NCI-H187 (cell line): ENCODE data around the gene DNAI1.
A peak's percentile ranks its signal among the peaks of the same experiment; 100 is the strongest.

Experiments used
- DNase-seq, 2 experiments: peaks; one replicate each; lab custom pipeline; 2025; lab: John Stamatoyannopoulos, UW

Gene DNAI1

DNA sequence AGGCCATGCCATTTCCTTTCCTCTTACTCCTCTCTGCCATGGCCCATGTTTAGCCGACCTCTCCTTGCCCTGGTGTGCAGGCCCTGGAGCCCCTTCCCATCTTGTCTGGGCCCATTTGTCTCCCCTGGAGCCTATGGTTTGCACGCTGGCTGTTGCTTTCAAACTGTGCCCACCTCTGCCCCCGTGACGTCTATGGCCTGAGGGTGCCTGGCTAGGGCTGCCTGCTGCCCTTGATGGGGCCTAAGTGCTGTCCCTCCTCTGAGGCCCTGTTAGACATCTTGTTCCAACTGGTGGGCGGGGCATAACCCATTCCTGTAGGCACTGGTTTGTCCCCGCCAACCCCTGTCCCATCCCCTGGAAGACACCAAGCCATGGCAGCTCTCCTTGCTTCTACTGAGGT, 86.9 kb downstream of the DNAI1 start:
- DNase-seq = no peak

DNA sequence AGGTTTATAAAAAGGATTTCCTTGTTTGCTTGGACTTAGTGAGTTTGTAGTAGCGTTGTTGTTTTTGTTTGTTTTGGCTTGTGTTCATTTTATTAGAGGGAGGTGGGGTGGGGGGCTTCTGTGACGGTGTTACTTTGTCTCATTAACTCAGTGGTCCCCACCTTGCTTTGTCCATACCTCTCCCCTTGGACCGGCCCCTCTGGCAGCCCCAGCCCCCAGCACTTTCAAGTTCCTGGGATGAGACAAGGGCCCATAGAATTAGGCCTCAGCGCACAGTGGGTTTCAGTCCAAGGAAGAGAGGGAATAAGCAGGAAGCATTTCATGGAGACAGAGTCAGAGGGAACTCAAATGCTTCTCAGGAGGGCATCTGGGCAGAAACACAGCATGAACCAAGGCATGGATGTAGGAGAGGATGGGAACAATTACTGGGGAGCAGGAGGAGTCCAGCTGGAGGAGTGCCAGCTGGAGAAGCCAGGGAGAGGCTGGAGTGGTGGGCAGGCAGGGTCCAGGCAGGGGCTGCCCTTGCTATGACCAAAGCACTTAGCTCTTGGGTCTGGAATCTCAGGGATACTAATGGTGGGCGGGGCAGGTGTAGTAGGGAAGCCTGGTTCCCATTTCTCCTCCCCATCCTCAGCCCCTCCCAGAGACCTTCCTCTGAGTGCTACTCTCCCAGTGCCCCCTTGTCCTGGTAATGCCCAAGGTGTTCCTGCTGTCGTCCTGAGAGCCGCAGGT, 87.7 kb downstream of the DNAI1 start:
- no peak for DNase-seq

DNA sequence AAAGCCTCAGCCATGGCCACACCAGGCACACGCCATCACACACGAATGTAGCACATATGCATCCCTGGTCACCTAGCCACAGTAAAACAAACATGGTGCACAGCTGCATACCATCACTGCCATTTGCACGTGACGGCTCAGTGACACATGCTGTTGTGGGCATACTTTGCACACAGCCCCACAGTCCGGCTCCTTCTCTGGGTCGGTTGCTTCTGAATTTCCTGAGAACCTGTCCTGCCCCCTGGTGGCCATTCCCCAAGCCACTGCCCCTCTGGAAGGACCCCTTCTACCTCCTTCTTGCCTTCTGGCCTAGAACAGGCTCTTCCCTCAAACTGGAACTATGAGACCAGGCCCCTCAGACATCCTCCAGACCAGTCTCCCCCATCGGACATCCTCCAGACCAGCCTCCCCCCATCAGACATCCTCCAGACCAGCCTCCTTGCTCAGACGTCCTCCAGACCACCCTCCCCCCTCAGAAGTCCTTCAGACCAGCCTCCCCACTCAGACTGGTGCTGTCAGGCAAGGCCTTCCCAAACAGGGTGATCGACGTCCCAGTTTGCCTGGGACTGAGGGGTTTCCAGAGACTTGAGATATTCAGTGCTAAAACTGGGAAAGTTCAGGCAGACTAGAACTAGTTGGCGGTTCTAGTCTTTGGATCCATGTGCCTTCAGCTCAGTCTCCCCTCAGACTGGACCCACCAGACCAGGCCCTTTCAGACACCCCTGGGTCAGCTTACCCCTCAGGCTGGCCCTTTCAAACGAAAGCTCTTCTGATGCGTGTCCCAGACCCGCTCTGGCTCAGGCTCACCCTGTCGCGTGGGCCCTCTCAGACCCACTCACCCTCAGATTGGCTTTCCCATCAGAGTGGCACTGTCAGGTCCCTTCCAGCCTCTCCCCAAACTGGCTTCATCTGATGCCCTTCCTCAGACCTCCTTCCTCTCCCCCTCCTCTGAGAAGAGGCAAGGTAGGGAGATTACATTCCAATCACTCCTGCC, 88.5 kb downstream of the DNAI1 start:
- DNase-seq = no peak

DNA sequence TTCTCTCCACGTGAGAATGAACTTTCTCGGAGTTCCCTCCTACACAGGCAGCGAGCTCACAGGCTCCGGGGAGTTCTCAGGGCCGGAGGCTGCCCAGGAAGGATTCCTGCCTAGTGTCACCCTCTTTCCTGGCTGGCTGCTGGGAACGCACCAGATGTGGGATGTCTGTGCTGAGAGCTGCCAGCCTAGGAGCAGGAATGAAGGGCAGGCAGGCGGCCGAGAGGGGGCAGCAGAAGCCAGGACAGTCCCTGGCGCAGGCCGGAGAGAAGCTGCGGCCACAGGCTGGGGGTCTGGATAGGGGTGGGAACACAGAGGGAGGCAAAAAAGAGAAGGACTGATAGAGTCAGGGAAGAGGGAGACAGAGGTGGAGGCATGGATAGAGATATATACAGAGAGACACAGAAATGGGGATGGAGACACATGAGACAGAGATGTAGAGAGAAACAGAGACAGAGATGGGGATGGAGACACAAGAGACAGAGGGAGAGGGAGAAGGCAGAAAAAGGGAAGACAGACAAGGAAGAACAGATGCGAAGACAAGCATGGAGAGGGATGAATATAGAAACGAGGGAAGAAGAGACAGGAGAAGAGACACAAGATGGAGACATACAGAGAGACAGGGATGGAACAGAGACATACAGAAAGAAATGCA, 89.5 kb downstream of the DNAI1 start:
- no peak for DNase-seq

DNA sequence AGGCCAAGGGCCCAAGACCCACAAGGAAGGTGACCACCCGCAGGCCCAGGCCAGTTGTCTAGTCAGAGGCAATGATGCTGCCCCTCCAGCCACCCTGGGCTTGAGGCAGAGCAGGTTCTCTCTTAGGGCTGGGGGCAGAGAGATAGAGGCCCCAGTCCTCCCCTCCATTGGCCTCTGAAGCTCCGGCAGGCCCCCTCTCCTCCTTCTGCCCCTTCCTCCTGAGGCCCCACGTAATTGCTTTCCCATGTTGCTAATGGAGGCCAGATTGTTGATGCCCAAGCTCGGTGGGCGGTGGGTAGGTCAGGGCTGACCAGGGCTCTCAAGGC, 90.8 kb downstream of the DNAI1 start:
- DNase-seq = no peak

DNA sequence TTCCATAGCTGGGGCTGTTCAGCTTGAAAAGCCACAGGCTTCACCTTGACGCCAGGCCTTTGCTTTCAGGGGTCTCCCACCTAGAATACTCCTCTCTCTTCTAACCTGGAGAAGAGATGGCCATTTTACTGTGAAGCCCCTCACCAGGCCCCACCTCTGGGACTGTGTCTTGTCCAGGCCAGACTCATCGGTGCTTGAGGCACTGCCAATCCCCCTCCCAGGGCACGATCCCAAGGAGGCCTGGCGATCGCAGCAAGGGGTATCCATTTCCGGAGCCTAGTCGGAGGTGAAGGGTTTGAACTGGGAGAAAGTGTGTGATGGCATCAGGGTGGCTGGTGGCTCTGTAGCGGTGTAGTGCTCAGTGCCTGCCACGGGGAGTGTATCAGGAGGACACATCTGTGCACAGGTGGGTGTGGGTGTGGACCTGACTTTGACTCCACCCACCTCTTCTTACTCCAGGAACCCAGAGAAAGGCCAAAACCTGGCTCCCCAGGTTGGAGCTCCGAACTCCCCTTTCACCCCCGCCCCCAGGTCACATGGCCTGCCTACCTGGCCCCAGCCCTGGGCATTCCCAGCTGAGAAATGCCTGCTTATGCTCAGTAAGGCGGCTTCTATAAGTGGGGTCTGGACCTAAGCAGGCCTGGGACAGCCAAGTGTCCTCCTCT, 91.5 kb downstream of the DNAI1 start:
- DNase-seq = no peak

DNA sequence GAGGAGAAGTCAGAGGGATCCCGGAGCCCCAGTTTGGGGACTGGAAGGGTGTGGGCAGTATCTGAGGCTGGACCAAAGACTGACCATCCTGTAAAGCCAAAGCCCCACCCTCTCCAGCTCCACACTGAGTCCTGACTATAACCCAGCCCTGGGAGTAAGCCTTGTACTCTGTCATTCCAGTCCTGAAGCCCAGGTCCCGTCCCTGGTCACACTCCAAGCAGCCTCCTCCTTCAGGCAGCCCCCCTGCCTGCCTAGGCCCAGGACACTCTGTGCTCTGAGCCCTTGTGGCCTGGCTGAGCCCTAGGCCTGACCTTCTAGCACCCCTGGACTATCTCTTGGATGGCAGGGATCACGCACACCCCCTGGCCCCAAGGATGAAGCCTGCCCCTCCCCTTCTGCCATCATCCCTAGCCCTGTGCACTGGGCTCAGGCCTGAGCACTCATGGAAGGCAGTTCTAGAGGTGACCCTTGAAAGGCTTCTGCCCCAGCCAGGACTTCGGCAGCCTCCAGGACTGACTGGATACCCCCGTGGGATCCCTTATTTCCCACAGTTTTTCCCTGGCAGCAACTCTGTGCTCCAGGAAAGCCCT, 92.2 kb downstream of the DNAI1 start:
- no peak for DNase-seq

DNA sequence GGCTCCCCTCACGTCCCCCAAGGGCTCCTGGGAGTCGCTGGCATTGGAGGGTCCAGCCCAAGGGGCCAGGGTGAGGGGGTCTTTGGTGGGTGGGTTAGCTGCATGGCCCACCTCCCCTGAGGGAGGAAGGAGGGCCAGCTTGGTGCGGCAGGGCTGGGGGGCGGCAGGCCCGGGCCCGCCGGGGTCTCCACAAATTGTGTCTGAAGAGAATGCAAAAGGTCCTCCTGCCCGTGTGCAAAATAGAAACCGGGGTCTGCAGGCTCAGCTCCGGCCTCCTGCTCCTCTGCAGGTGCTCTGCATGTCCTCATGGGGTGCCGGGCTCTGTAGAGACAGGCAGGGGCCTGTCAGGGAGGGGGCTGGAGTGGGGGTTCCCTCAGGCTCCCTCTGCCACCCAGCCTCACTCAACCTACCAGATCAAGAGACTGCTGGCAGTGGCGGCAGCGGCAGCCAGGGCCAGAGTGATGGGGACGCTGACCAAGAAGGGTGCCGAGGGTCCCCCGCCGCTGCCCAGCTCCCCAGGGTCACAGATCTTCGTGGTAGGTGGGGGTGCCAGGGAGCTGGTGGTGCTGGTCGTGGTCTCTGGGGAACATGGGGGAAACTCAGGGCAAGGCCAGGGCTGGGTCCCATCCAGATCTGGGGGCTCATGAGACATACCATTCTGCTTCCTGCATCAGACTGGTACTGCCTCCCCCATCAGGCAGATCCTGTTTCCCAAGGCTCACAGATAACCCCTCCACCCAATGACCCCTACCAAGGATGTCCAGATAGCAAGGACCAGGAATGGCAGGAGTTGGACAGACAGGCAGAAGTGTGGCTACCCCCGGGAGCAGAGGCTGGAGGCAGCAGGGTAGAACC, 93.4 kb downstream of the DNAI1 start:
- no peak for DNase-seq

DNA sequence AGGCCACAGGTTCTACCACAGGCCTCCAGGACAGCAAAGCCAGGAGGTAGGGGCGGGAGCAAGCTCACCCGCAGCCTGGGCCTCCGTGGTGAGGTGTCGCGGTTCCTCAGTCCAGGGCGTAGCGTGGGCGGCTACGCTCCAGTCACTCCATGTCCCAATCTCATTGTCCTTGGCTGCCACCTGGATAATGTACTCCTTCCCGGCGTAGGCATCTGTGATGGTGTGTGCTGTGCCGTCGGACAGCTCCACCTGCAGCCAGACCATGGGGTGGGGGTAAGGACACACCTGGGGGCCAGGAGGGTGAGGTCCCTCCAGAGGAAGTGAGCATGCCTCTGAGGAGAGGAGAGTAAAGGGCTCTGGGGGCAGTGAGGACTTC, 94.0 kb downstream of the DNAI1 start:
- no peak for DNase-seq

DNA sequence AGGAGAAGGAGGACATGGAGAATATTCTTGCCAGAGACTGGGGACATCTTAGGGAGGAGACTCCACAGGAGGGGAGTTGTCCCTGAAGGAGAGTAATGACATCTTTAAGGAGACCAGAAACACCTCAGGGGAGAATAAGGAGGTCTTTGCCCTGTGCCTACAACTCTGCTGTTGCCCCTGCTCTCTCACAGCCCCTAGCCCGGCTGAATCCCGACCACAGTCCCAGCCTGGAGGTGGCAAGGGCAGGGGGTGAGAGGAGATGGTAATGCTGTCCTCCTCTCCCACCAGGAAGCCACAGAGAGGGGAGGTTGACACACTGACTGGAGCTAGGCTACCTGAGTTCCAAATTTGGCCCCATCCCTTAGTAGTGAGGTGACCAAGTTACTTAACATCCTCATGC, 94.4 kb downstream of the DNAI1 start:
- DNase-seq = no peak

DNA sequence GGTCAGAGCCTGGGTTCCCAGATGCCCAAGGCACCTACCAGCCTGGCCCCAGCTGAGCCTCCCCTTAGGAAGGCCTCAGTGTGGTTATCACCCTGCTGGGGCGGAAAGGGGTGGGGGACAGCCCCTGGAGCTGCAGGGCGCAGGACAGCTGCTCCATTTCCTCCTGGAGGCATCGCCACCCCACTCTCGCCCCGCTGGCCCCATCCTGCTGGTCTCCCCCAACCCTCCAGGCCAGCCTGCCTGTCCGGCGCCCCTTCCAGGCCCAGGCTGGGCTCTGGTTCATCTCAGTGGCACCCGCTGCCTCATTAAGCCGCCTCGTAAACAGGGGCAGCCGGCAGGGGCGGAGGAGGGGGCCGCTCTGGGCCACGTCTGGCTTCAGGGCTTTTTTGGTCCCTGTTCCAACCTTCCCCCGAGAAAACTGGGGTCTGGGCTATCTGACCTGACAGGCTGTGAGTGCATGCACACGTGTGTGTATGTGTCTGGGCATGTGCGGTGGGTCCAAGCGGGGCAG, 95.0 kb downstream of the DNAI1 start:
- no peak for DNase-seq

DNA sequence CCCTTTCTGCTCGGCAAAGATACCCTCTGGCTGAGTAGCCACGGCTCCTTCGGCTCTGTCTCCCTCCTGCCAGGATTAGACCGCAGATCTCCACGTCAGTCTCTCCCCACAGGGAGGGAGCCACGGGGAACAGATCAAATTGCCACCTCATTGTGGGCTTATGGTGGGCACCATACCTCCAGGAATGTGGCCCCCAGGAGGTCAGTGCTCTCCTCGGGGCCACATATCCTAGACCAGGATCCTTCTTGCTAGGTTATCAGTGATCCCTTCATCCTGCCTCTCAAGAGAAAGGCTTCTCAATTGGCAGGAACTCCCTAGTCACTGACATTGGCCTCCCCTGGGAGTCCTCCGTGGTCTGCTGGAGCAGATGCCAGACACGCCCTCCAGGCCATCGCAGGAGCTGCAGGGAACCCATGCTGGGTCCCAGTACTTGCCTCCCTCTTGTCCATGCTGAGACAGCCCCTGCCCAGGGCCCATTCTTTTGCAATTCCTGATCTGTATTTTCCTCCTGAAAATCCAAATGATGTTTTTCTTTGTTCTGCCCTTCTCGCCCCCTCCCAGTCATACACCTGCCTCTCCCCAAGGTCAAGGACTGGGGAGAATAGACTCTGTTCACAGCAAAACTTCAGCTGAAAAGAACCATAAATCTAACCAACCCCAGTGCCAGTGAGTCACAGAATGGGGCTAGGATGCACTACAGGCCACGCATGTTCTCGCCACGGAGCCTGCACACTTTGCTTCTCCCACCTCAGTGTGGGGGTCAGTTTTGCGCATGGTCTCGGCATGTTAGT, 95.8 kb downstream of the DNAI1 start:
- DNase-seq = peak; percentile 34 to 50

DNA sequence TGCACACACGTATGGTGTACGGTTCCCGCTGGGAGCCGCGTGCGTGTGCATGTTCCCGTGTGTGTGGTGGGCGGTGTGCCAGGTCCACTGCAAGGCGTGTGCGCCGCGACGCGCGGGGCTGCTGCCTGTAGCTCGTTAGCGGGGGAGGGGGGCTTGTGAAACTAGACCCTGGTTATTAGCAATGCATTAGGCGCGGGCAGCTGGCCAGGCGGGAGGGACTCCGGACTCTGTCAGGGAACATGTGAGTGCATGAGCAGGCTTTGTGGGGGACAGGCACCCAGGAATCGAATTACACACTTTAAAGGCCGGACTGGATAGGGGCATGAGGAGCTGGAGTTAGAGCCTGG, 96.4 kb downstream of the DNAI1 start:
- no peak for DNase-seq

DNA sequence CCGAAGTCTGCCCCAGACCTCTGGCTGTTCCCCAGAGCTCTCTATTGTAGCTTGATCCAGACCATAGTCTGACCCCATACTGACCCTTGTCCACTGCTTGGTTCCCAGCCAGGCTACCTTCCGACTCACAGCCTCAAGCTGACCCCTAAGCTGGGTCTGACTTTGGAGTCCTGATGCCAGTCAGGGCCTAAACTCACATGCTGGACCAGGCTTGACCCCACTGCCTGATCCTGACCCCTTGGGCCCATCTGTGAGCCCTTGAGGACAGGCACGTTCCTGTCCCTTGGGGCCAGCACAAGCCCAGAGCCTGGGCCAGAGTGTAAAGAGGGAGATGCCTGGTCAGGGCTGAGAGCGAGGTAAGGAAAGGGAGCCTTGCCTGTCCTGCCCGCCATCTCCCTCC, 96.9 kb downstream of the DNAI1 start:
- DNase-seq = no peak

DNA sequence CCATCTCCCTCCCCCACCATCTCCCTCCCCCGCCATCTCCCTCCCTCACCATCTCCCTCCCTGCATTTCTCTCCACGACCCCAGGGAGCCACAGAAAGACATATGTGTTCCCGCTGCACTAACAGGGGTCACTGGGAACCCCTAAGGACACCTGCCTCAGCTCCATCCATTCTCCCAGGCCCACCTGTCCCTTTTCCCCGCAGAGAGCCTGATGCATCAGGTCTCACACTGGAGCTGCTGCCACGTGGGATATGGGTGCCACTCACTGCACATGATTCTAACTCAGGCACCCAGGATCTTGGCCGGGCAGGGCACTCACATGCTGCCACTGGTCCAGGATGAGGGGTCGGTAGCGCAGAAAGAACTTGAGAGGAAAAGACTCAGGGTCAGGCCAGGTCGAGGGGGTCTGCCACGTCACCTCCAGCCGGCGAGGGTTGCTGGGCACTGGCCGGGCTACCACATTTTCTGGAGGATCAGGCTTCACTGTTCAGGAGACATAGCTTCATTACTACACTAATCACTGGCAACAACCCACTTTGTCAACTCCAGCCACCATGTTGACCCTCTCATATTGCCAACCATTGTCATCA, 97.4 kb downstream of the DNAI1 start:
- no peak for DNase-seq

DNA sequence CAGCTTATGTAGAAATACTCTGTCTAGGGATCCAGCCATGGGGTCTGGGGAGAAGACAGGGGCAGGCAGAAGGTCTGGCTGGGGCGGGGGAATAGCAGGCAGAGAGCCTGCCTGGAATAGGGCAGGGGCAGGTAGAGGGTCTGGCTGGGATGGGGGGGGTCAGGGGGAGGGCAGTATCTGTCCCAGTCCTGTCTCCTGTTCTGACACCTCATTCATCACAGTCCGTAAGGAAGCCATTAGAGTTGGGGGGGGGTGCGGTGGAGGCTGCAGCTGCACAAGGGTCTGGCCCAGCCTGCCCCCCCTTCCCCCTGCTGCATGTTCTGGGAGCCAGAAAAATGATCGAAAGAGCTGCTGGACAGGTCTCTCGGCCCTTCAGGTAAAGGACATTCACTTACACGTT, 98.3 kb downstream of the DNAI1 start:
- no peak for DNase-seq

DNA sequence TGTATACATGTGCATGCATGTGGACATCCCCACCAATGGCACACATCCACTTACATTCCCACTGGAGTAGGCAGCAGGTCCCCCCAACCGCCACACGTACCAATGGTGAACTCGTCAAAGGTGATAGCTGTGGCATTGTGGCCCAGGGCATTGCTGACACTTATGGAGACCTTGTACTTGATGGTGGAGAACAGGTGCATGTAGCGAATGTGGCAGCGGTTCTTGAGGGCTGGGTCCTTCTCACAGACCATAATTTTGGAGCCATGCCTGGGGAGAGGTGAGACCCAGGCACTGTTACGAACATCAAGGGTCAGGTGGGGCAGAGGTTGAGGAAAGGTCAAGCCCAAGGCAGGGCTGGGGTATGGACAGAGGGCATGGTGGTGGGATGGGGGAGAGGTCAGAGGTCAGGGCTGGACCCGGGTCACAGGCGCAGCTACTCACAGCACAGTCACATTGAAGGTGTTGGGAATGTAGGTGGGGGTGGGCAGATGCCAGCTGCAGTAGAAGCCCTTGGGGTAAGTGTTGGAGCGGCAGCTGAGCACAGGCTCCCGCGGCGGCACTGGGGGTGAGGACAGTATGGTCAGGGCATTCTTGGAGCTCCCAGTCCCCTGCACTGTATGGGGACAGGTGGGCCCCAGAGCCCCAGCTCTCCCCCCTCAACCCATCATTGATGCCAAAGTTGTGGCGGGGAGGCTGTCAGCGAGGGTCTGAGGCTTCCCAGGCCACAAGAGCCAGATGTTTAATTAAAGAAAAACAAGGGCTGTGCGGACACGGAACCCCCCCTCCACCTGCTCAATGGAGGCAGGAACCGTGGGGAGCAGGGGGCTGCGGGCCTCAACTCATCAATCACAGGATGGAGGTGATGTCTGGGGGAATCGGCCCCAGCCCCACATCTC, 99.1 kb downstream of the DNAI1 start:
- no peak for DNase-seq

DNA sequence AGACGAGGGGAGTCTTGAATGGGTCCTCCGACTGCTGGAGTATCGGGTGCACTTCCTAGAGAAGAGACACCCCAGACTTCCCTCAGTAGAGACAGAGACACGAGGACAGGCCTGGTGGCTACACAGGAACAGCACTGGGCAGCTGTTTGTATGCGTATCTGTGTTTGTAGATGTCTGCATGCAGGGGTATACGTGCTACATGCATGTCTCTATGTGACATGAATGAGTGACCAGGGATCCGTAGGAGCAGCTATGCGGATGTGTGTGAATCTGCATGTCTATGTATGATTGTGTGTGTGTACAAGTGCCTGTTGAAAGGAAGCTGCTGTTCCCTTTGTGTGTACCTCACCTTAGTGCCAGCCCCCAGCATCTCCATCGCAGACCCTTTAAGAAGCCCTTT, 99.8 kb downstream of the DNAI1 start:
- DNase-seq = no peak
